OCI-LY3 (cell line): ENCODE measurements around the gene SVBP.

ENCODE experiments used
- EZH2phosphoT487 ChIP-seq: fragments of 200-600 bp; shearing (Covaris generic); IDR thresholded peaks from 2 replicates; pipeline ENCODE4 v1.6.1; 2018; ENCODE audit warnings: antibody characterized with exemption, mixed run types, low read depth
- TF ChIP-seq, protein P1 (sequence below): fragments of 200-600, 300-600 bp; sonication (generic); IDR thresholded peaks from 2 replicates; pipeline ENCODE4 v1.5.1; 2014; ENCODE audit warnings: antibody characterized with exemption, low read length, low read depth

DNA sequence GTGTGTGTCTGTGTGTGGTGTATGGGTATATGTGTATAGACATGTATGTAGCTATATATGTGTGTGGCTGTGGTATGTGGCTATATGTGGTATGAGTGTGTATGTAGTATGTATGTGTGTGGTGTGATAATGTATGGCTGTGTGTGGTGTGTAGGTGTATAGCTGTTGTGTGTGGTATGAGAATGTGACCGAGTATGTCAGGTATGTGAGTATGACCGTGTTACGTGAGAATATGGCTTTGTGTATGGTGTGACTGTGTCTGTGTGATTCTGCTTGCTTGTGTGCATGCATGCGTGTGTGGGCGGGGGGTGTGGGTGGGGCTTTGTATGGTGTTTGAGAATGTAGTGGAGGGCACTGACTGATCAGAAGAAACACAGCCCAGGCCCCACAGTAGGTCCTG is 32.7 kb upstream of the SVBP start:
- no peak for TF ChIP-seq EZH2phosphoT487
- TF ChIP-seq, protein P1, sequence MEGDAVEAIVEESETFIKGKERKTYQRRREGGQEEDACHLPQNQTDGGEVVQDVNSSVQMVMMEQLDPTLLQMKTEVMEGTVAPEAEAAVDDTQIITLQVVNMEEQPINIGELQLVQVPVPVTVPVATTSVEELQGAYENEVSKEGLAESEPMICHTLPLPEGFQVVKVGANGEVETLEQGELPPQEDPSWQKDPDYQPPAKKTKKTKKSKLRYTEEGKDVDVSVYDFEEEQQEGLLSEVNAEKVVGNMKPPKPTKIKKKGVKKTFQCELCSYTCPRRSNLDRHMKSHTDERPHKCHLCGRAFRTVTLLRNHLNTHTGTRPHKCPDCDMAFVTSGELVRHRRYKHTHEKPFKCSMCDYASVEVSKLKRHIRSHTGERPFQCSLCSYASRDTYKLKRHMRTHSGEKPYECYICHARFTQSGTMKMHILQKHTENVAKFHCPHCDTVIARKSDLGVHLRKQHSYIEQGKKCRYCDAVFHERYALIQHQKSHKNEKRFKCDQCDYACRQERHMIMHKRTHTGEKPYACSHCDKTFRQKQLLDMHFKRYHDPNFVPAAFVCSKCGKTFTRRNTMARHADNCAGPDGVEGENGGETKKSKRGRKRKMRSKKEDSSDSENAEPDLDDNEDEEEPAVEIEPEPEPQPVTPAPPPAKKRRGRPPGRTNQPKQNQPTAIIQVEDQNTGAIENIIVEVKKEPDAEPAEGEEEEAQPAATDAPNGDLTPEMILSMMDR, result no peak
